Prostate gland (tissue), 2 donors: ENCODE measurements around the gene ZC3H11A.
"Not testable (repeated sequence)": the region's sequence is repeated elsewhere in the genome, so short reads cannot be mapped to it uniquely, and the experiment has no call there.

Experiments used
- POLR2A ChIP-seq: fragments of 450-650 bp; IDR thresholded peaks from one replicate; pipeline ENCODE4 v1.6.1; 2016; ENCODE audit warnings: antibody characterized with exemption, mild to moderate bottlenecking
- POLR2AphosphoS5 ChIP-seq: sonication (generic); formaldehyde crosslinking; IDR thresholded peaks from one replicate; pipeline ENCODE4 v1.6.1; 2017; ENCODE audit warnings: antibody characterized with exemption
- TF ChIP-seq, protein P1 (sequence below), 4 experiments: fragments of 200-600 bp in 2 of 4; fragments of 450-650 bp in 2 of 4; sonication (generic) in 2 of 4; IDR thresholded peaks; 1 replicate in 3 of 4; 2 replicates in 1 of 4; pipeline ENCODE4 v1.5.1; 2016 to 2019; ENCODE audit warnings: antibody characterized with exemption in 4 of 4, mild to moderate bottlenecking in 2 of 4, moderate library complexity in 2 of 4

DNA sequence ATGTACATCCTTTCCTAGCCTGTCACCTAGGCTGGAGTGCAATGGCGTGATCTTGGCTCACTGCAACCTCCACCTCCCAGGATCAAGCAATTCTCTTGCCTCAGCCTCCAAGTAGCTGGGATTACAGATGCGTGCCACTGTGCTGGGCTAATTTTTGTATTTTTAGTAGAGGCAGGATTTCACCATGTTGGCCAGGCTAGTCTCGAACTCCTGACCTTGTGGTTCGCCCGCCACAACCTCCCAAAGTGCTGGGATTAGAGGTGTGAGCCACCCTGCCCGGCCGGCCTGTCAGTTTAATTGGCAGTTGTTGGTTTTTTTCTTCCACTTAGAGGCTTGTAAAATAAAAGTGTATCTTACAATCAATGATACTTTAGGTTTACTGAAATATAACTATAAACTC, 1.9 kb upstream of the ZC3H11A start:
- TF ChIP-seq, protein P1, sequence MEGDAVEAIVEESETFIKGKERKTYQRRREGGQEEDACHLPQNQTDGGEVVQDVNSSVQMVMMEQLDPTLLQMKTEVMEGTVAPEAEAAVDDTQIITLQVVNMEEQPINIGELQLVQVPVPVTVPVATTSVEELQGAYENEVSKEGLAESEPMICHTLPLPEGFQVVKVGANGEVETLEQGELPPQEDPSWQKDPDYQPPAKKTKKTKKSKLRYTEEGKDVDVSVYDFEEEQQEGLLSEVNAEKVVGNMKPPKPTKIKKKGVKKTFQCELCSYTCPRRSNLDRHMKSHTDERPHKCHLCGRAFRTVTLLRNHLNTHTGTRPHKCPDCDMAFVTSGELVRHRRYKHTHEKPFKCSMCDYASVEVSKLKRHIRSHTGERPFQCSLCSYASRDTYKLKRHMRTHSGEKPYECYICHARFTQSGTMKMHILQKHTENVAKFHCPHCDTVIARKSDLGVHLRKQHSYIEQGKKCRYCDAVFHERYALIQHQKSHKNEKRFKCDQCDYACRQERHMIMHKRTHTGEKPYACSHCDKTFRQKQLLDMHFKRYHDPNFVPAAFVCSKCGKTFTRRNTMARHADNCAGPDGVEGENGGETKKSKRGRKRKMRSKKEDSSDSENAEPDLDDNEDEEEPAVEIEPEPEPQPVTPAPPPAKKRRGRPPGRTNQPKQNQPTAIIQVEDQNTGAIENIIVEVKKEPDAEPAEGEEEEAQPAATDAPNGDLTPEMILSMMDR (IDR thresholded peaks at IDR 0.05) = not testable (repeated sequence)
- not testable (repeated sequence) for TF ChIP-seq POLR2A, POLR2AphosphoS5
